22Rv1 (cell line): ENCODE measurements around the gene SON.

Source experiments
- CTCF ChIP-seq: fragments of 450-650 bp; IDR thresholded peaks from 2 replicates; pipeline ENCODE4 v1.5.1; 2017; ENCODE audit warnings: mild to moderate bottlenecking
- ZFX ChIP-seq: fragments of 450-650 bp; IDR thresholded peaks from 2 replicates; pipeline ENCODE4 v1.6.1; 2017; ENCODE audit warnings: antibody characterized with exemption, borderline replicate concordance

- TF ChIP-seq CTCF = no peak
- no peak for TF ChIP-seq ZFX
Observed at GRCh38 chr21:33552999-33553598, 10.3 kb downstream of the SON start.
